Epithelial cell of proximal tubule (primary cell): Measurements from ENCODE around the gene RBM17. TPM values are rescaled to one million over a fixed set of nuclear protein-coding genes. Genes with fewer than 3 reads are reported as not detected.
"Not testable (repeated sequence)": the region's sequence is repeated elsewhere in the genome, so short reads cannot be mapped to it uniquely, and the experiment has no call there.

Source experiments
- DNase-seq: peaks from one replicate; pipeline ENCODE4 v3.0.0-alpha.2; 2011; ENCODE audit warnings: low read depth
- H3K4me3 ChIP-seq: 2 replicates; pipeline ENCODE4 v1.5.1; 2011; ENCODE audit warnings: low read depth, mild to moderate bottlenecking, low read length
- total RNA-seq: library from RNA; depleted of rRNA; stranded (reverse); fragments of >200 nt; gene quantifications from 2 replicates; pipeline ENCODE4 v1.2.3, GENCODE V29; 2015
- TF ChIP-seq, protein P1 (sequence below): conservative IDR thresholded peaks from 2 replicates; pipeline ENCODE4 v1.5.1; 2012; ENCODE audit warnings: low read depth, mild to moderate bottlenecking, low read length

Gene RBM17, protein sequence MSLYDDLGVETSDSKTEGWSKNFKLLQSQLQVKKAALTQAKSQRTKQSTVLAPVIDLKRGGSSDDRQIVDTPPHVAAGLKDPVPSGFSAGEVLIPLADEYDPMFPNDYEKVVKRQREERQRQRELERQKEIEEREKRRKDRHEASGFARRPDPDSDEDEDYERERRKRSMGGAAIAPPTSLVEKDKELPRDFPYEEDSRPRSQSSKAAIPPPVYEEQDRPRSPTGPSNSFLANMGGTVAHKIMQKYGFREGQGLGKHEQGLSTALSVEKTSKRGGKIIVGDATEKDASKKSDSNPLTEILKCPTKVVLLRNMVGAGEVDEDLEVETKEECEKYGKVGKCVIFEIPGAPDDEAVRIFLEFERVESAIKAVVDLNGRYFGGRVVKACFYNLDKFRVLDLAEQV
- 48.2 and 57.3 TPM in 2 replicates for total RNA-seq

DNA sequence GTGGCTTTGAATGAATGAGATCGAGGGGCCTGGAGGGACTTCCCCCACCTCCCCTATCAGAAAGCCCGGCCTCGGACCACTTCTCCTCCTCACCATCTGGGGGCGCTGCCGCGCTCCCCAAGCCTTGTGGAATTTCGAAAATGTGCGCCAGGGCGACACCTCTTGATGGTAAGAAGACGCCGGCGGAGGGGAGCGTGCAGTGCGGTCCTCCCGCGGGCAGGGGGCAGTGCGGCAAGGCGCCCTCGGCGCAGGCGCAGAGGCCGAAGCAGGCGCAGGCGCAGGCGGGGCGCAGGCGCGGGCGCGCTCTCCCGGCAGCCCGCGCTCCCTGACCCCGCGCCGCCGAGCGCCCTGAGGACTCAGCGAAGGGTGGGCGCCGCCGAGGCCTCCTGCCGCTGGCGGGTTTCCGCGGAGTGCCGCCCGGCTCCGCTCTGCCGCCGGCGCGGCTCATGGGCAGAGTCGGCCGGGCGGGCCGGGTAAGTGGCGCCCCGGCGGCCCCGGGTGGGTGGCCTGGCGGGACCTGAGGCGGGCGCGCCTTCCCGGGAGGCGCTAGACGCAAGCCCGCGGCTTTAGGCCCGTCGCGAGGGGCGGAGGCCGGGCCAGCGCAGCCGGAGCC lies at the start of gene RBM17:
RBM17 (plus strand) TSS at position 314 of the 613 bp plus-strand sequence. CDS start 8,032 bp downstream, outside the sequence.
- peak; percentile 43 for DNase-seq
- H3K4me3 ChIP-seq, result peak within 1 kb of the TSS; percentile 92
- TF ChIP-seq, protein P1, sequence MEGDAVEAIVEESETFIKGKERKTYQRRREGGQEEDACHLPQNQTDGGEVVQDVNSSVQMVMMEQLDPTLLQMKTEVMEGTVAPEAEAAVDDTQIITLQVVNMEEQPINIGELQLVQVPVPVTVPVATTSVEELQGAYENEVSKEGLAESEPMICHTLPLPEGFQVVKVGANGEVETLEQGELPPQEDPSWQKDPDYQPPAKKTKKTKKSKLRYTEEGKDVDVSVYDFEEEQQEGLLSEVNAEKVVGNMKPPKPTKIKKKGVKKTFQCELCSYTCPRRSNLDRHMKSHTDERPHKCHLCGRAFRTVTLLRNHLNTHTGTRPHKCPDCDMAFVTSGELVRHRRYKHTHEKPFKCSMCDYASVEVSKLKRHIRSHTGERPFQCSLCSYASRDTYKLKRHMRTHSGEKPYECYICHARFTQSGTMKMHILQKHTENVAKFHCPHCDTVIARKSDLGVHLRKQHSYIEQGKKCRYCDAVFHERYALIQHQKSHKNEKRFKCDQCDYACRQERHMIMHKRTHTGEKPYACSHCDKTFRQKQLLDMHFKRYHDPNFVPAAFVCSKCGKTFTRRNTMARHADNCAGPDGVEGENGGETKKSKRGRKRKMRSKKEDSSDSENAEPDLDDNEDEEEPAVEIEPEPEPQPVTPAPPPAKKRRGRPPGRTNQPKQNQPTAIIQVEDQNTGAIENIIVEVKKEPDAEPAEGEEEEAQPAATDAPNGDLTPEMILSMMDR, result peak; percentile 100

DNA sequence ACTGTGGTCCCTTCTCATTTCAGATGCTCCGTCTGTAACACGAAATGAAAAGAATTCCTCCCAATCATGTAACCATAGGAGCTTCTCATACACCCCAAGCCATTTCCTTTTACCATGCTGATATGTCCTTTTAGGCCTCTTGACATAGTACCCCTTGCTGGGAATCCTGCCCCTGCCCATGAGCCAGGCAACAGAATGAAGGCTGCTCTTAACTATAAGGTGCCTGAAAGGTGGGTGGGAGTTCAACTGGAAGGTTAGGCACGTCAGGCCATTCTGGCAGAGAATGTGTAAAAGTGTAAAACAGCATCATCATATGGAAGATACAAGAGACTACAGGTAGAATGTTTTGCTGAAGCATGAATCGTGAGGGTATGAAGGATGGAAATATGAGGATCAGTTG lies 49.1 kb upstream of the RBM17 start:
- TF ChIP-seq, protein P1, result no peak
- no peak for DNase-seq
- H3K4me3 ChIP-seq, result no peak overlapping the region

DNA sequence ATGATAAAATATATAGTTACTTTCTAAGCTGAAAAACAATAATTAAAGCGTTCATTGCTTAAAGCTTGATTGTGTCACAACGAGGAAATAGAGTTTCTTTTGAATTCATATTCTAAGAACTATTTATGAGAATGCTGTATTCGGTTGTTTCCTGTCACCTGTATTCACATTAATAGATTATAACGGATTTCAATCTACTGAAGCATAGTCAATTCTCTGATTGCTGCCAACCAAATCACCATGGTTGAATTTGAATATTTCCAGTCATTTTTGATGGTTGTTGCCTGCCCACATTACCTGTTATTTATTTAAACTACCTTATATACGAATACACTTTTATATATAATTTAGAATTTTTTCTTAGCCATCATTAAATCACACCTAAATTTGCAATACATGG lies 48.6 kb upstream of the RBM17 start:
- H3K4me3 ChIP-seq, result no peak overlapping the region
- DNase-seq, result no peak
- TF ChIP-seq, protein P1, result no peak

DNA sequence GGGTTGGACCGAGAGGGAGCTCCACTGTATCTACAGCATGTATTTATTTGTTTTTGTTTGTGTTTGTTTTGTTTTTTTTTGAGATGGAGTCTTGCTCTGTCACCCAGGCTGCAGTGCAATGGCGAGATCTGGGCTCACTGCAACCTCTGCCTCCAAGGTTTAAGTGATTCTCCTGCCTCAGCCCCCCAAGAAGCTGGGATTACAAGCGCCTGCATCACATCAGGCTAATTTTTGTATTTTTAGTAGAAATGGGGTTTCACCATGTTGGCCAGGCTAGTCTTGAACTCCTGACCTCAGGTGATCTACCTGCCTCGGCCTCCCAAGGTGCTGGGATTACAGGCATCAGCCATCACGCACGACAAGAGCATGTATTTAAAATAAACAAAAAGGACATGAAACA lies 45.5 kb upstream of the RBM17 start:
- not testable (repeated sequence) for DNase-seq, H3K4me3 ChIP-seq

DNA sequence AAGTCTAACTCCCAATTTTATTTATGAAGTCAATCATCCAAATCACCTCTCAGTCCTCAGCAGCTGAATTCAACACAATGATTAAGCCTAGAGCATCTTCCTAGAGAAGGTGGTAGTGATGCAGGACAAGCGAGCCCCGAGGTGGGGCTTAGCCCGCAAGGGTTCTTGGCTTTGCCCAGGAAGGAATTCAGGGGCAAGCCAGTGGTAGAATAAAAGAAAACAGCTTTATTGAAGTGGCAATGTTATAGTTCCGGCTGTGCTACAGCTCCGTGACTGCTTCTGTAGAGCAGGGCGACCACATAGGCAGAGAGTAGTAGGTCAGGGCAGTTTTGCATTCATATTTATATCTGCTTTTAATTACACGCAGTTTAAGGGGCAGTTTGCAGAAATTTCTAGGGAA lies 44.8 kb upstream of the RBM17 start:
- H3K4me3 ChIP-seq, result no peak overlapping the region
- DNase-seq, result no peak
- TF ChIP-seq, protein P1, result no peak

DNA sequence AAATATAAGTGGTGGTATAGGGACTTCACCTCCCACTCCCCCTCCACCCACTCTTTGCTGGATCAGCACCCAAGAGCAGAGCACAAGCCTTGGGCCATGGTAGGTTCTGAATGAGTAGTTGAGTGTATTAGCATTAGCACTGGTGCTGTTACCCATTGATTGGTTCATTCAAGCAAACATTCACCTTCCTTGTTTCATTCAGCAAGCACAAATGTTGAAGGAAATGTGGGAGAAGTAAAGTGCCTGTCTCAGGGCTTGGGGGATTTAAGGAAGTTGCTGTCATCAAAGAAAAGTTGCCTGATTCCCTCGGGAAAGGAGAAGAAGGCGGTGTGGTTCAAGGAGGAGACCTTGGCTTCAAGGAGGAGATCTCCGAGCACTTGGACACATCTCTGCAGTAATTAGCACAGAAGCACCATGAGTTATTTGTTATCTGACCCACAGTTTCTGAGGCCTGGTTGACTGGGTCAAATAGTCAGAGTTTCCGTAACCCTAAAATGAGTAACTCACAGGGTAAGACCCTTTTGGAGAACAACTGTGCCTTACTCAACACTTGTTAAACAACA lies 44.0 kb upstream of the RBM17 start:
- no peak overlapping the region for H3K4me3 ChIP-seq
- no peak for DNase-seq
- TF ChIP-seq, protein P1, result no peak

DNA sequence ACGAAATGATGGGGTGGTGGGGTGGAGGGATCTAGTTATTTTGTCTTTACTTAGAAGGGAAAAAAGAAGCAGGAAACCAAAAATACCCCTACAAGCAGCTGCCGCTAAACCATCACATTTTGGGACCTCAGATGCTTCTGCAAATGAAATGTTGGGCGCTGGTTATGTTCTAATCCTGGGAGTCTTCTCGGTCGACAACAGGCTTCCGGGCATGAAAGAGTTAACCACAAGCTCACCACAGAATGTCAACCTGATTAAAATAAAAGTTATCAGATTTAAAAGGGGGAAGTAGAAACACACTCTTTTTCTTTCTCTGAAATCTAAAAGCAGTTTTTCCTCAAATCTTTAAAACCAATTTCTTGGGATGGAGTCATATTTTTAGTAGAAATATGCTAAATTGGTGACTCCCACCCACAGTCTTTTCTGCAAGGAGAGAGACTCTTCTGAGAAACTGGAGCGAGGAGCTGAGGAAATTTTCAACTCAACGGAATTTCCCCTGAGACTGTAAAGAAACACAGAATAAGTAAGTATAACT lies 43.5 kb upstream of the RBM17 start:
- no peak overlapping the region for H3K4me3 ChIP-seq
- DNase-seq, result no peak
- TF ChIP-seq, protein P1, result no peak
